Left colon (tissue), 2 donors: ENCODE data around the gene CNKSR3. TPM values are rescaled to one million over a fixed set of nuclear protein-coding genes. Genes with fewer than 3 reads are reported as not detected.

ENCODE experiments used
- ATAC-seq: fragments of 200-7000 bp; cut with Tn5 transposase; one replicate; pipeline ENCODE4 v1.9.1; 2020; ENCODE audit warnings: mild to moderate bottlenecking, moderate library complexity
- DNase-seq, 2 donors: peaks; one replicate each; pipeline ENCODE4 v3.0.0-alpha.2; 2020
- intact Hi-C, 2 donors: fragments of 100-400 bp; cut with DNase I in 1 of 2; cut with micrococcal nuclease in 1 of 2; formaldehyde crosslinking; loops; one replicate each; pipeline versions ENCODE4 v1.11.2 to v1.14.0; 2022; cut with DNase I, micrococcal nuclease
- total RNA-seq, 2 donors: library from RNA; stranded (reverse); fragmentation: NEBNext Ultra II Directional; extraction: Animal tissue kit (Norgen Biotek cat#: 25700); gene quantifications; one replicate each; pipeline ENCODE4 v1.2.1, GENCODE V29; 2021
- donor health status: DM: no; HTN: no; CAD: no.
- donor health status: DM: yes; HTN: yes; CAD: no.

Gene CNKSR3
- total RNA-seq, 2 donors from 2014 or later, result 11.6 to 49.4 TPM

- intact Hi-C loops, result loop anchor here in 1 of 2 donors (10.0 kb wide), 1 partner anchor 254 kb away; no protein-coding TSS in a partner anchor
- ATAC-seq (peak; percentile 68), DNase-seq (peak in 1 of 2 donors; percentile 23)
Observed at GRCh38 chr6:154408891-154409500, 101.5 kb downstream of the CNKSR3 start.

GRCh38 chr6:154407440-154407839, 103.0 kb downstream of the CNKSR3 start:
- DNase-seq, result no peak
- intact Hi-C loops, result loop anchor here in 1 of 2 donors (10.0 kb wide), 1 partner anchor 253 kb away; no protein-coding TSS in a partner anchor

GRCh38 chr6:154406869-154407268, 103.6 kb downstream of the CNKSR3 start:
- intact Hi-C loops, result loop anchor here in 1 of 2 donors (10.0 kb wide), 1 partner anchor 252 kb away; no protein-coding TSS in a partner anchor
- no peak for ATAC-seq

More at GRCh38 chr6:154407440-154407839, 103.0 kb downstream of the CNKSR3 start:
- no peak for ATAC-seq

GRCh38 chr6:154406301-154406700, 104.2 kb downstream of the CNKSR3 start:
- DNase-seq, result no peak
- no peak for ATAC-seq
- intact Hi-C loops, result loop anchor here in 1 of 2 donors (10.0 kb wide), 1 partner anchor 252 kb away; no protein-coding TSS in a partner anchor

More at GRCh38 chr6:154406869-154407268, 103.6 kb downstream of the CNKSR3 start:
- no peak for DNase-seq

- no peak for ATAC-seq
- intact Hi-C loops, result loop anchor here in 1 of 2 donors (10.0 kb wide), 1 partner anchor 250 kb away; no protein-coding TSS in a partner anchor
- no peak for DNase-seq
Observed at GRCh38 chr6:154404791-154405400, 105.6 kb downstream of the CNKSR3 start.

- intact Hi-C loops, result loop anchor here in 1 of 2 donors (10.0 kb wide), 1 partner anchor 249 kb away; no protein-coding TSS in a partner anchor
- ATAC-seq (peak; percentile 66), DNase-seq (peak; percentile 24 to 27)
Observed at GRCh38 chr6:154403788-154404187, 106.7 kb downstream of the CNKSR3 start.

GRCh38 chr6:154402081-154402780, 108.3 kb downstream of the CNKSR3 start:
- ATAC-seq (no peak), DNase-seq (no peak)
- intact Hi-C loops, result loop anchor here in 1 of 2 donors (10.0 kb wide), 1 partner anchor 247 kb away; no protein-coding TSS in a partner anchor

- no peak for ATAC-seq
Observed at GRCh38 chr6:154399097-154399496, 111.4 kb downstream of the CNKSR3 start.

GRCh38 chr6:154397491-154398195, 112.8 kb downstream of the CNKSR3 start:
- no peak for DNase-seq
- peak; percentile 17 for ATAC-seq
- intact Hi-C loops, result no loop called here

More at GRCh38 chr6:154399097-154399496, 111.4 kb downstream of the CNKSR3 start:
- intact Hi-C loops, result no loop called here
- DNase-seq, result no peak

- intact Hi-C loops, result no loop called here
- ATAC-seq (no peak), DNase-seq (no peak)
Observed at GRCh38 chr6:154395878-154396277, 114.6 kb downstream of the CNKSR3 start.

GRCh38 chr6:154395316-154395715, 115.2 kb downstream of the CNKSR3 start:
- intact Hi-C loops, result no loop called here
- no peak for DNase-seq
- ATAC-seq, result no peak

GRCh38 chr6:154394571-154394970, 115.9 kb downstream of the CNKSR3 start:
- DNase-seq (no peak), ATAC-seq (no peak)
- intact Hi-C loops, result no loop called here

GRCh38 chr6:154390034-154390433, 120.5 kb downstream of the CNKSR3 start:
- DNase-seq (no peak), ATAC-seq (peak; percentile 37)
- intact Hi-C loops, result no loop called here

- DNase-seq (no peak), ATAC-seq (no peak)
- intact Hi-C loops, result no loop called here
Observed at GRCh38 chr6:154388803-154389202, 121.7 kb downstream of the CNKSR3 start.

GRCh38 chr6:154386848-154387717, 123.4 kb downstream of the CNKSR3 start:
- intact Hi-C loops, result no loop called here
- DNase-seq, result no peak
- no peak for ATAC-seq

GRCh38 chr6:154384191-154384590, 126.3 kb downstream of the CNKSR3 start:
- intact Hi-C loops, result no loop called here
- no peak for ATAC-seq
- DNase-seq, result no peak

- intact Hi-C loops, result no loop called here
- no peak for ATAC-seq
- DNase-seq, result no peak
Observed at GRCh38 chr6:154383273-154383672, 127.2 kb downstream of the CNKSR3 start.

GRCh38 chr6:154382740-154383139, 127.7 kb downstream of the CNKSR3 start:
- ATAC-seq, result no peak
- intact Hi-C loops, result no loop called here

More at GRCh38 chr6:154382740-154383139, 127.7 kb downstream of the CNKSR3 start:
- no peak for DNase-seq
